ENCODE measurements around the gene ATP9A. TPM values are rescaled to one million over a fixed set of nuclear protein-coding genes. Genes with fewer than 3 reads are reported as not detected.

The ATP9A gene
- total RNA-seq, 2 experiments from 2014 or later, result 0.11 to 0.19 TPM

DNA sequence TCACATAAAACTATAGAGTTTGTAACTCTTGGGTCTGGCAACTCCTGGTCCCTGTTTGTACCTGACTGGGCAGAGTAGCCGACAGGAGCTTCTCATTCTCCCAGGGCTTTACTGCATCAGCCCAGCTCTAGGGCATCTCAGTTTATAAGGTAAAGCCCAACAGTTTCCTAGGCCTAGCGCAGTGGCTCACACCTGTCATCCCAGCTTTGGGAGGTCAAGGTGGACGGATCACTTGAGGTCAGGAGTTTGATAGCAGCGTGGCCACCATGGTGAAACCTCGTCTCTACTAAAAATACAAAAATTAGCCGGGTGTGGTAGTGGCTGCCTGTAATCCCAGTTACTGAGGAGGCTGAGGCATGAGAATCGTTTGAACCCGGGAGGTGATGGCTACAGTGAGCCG is 47.8 kb downstream of the ATP9A start:
- intact Hi-C loops (cut with DNase I, micrococcal nuclease), result no loop called here

DNA sequence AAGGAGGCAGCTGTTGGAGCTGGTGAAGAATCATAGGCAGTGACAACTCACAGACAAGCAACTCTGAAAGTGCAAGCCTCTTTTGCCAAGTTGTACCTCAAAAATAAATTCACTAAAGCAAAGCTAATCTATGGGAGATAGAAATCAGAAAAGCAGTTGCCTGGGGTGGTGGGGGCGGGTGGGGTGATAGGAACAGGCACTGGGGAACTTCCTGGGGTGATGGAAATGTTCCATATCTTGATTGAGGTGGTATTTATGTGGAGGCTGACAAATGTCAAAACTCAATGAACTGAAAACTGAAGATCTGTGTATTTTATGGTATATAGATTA is 52.4 kb downstream of the ATP9A start:
- Histone ChIP-seq H3K9me3 (ENCODE audit: control insufficient read depth in 1 of 2, insufficient read depth in 1 of 2, low read length in 2 of 2) (peaks cover 0 to 4% of the 10 kb centered on the region in 2 experiments), H3K36me3 (ENCODE audit: insufficient read depth, low read length) (no peaks in the 10 kb centered on the region), H3K4me1 (ENCODE audit: insufficient read depth, low read length) (no peaks in the 10 kb centered on the region), H3K27me3 (ENCODE audit: control insufficient read depth in 1 of 2, insufficient read depth in 2 of 2, low read length in 2 of 2) (no peaks in the 10 kb centered on the region), H3K27ac (ENCODE audit: low read depth in 1 of 2, low read length in 2 of 2) (no peak overlapping the region), H3K4me3 (ENCODE audit: low read length) (no peak overlapping the region)
- Mint-ChIP-seq H3K9me3 (no peaks in the 10 kb centered on the region), H3K27ac (no peak overlapping the region), H3K4me3 (no peak overlapping the region), H3K4me1 (ENCODE audit: low read depth) (peaks cover 8% of the 10 kb centered on the region), H3K27me3 (peaks cover 9% of the 10 kb centered on the region), H3K36me3 (ENCODE audit: low read depth) (no peaks in the 10 kb centered on the region)
- ChIA-PET POLR2A (no interaction called here), CTCF (no interaction called here)
- ATAC-seq (ENCODE audit: poor library complexity) (no peak), DNase-seq (no peak)
- intact Hi-C loops (cut with DNase I, micrococcal nuclease), result no loop called here
- TF ChIP-seq, protein P1, sequence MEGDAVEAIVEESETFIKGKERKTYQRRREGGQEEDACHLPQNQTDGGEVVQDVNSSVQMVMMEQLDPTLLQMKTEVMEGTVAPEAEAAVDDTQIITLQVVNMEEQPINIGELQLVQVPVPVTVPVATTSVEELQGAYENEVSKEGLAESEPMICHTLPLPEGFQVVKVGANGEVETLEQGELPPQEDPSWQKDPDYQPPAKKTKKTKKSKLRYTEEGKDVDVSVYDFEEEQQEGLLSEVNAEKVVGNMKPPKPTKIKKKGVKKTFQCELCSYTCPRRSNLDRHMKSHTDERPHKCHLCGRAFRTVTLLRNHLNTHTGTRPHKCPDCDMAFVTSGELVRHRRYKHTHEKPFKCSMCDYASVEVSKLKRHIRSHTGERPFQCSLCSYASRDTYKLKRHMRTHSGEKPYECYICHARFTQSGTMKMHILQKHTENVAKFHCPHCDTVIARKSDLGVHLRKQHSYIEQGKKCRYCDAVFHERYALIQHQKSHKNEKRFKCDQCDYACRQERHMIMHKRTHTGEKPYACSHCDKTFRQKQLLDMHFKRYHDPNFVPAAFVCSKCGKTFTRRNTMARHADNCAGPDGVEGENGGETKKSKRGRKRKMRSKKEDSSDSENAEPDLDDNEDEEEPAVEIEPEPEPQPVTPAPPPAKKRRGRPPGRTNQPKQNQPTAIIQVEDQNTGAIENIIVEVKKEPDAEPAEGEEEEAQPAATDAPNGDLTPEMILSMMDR (IDR thresholded peaks at IDR 0.05), result no peak

More for the DNA sequence above, 47.8 kb downstream of the ATP9A start:
- no peaks in the 10 kb centered on the region for H3K27me3 ChIP-seq (ENCODE audit: control insufficient read depth in 1 of 2, insufficient read depth in 2 of 2, low read length in 2 of 2)
- no peaks in the 10 kb centered on the region for H3K4me1 ChIP-seq (ENCODE audit: insufficient read depth, low read length)
- H3K36me3 Mint-ChIP-seq (ENCODE audit: low read depth), result no peaks in the 10 kb centered on the region
- H3K27me3 Mint-ChIP-seq, result no peaks in the 10 kb centered on the region
- CTCF ChIA-PET, result no interaction called here
- H3K4me1 Mint-ChIP-seq (ENCODE audit: low read depth), result peaks cover 4% of the 10 kb centered on the region
- no peaks in the 10 kb centered on the region for H3K9me3 ChIP-seq (ENCODE audit: control insufficient read depth in 1 of 2, insufficient read depth in 1 of 2, low read length in 2 of 2)
- POLR2A ChIA-PET, result no interaction called here
- H3K4me3 ChIP-seq (ENCODE audit: low read length), result no peak overlapping the region
- H3K27ac Mint-ChIP-seq, result no peak overlapping the region
- H3K4me3 Mint-ChIP-seq, result no peak overlapping the region
- TF ChIP-seq, protein P1 (IDR thresholded peaks at IDR 0.05), result no peak
- H3K36me3 ChIP-seq (ENCODE audit: insufficient read depth, low read length), result no peaks in the 10 kb centered on the region
- no peak for DNase-seq
- ATAC-seq (ENCODE audit: poor library complexity), result no peak
- no peak overlapping the region for H3K27ac ChIP-seq (ENCODE audit: low read depth in 1 of 2, low read length in 2 of 2)
- H3K9me3 Mint-ChIP-seq, result no peaks in the 10 kb centered on the region

DNA sequence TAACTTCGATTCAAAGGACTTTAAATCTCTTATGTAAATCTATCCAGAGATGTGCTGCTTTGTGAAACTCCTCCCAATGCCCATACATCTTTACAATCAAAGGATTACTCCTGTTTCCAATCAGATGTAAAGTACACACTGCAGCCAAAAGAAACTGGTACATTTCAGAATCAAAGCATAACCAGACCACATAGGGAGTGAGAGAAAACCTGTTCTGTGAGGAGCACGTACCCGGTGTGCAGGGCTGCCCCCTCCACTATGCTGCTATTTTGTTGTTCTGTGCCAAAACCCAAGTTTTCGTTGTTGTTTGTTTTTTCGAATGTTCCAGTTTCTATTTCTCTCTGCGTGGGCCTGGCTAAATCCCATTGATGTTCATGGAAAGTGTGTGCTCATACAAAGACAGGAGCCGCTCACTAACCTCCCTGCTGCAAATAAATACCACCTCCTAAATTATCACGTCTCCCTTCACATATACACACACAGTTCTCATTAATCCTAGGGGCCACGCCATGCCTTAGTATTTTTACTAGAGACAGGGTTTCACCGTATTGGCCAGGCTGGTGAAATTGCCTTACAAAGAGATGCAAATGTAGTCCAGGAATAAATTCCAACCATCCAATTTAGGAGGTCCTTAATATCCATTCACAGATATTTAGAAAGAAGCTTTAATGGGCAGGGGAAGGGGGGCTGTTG is 52.9 kb downstream of the ATP9A start:
- H3K27me3 ChIP-seq (ENCODE audit: control insufficient read depth in 1 of 2, insufficient read depth in 2 of 2, low read length in 2 of 2), result no peaks in the 10 kb centered on the region
- intact Hi-C loops (cut with DNase I, micrococcal nuclease), result no loop called here
- H3K4me3 ChIP-seq (ENCODE audit: low read length), result no peak overlapping the region
- peaks cover 8% of the 10 kb centered on the region for H3K4me1 Mint-ChIP-seq (ENCODE audit: low read depth)
- no peak overlapping the region for H3K27ac ChIP-seq (ENCODE audit: low read depth in 1 of 2, low read length in 2 of 2)
- ATAC-seq (ENCODE audit: poor library complexity) (no peak), DNase-seq (no peak)
- ChIA-PET CTCF (no interaction called here), POLR2A (no interaction called here)
- H3K36me3 ChIP-seq (ENCODE audit: insufficient read depth, low read length), result no peaks in the 10 kb centered on the region
- H3K4me1 ChIP-seq (ENCODE audit: insufficient read depth, low read length), result no peaks in the 10 kb centered on the region
- H3K27me3 Mint-ChIP-seq, result peaks cover 9% of the 10 kb centered on the region
- H3K27ac Mint-ChIP-seq, result no peak overlapping the region
- TF ChIP-seq, protein P1 (IDR thresholded peaks at IDR 0.05), result no peak
- H3K9me3 ChIP-seq (ENCODE audit: control insufficient read depth in 1 of 2, insufficient read depth in 1 of 2, low read length in 2 of 2), result peaks cover 0 to 4% of the 10 kb centered on the region in 2 experiments
- no peaks in the 10 kb centered on the region for H3K36me3 Mint-ChIP-seq (ENCODE audit: low read depth)
- no peaks in the 10 kb centered on the region for H3K9me3 Mint-ChIP-seq
- no peak overlapping the region for H3K4me3 Mint-ChIP-seq

All from CD4-positive, alpha-beta T cell (primary cell).